Measurements from ENCODE around the gene ZNF30.

- TF ChIP-seq CTCF (conservative IDR thresholded peaks at IDR 0.05) = no peak
- TF ChIP-seq ZFX (IDR thresholded peaks at IDR 0.05) = no peak
Measured at GRCh38 chr19:34960940-34961679, 34.4 kb downstream of the ZNF30 start.

All from C4-2B (cell line).